Measurements from ENCODE around the gene FRS2.

GRCh38 chr12:69467366-69467765 is 2.8 kb upstream of the FRS2 start:
- TF ChIP-seq POLR2AphosphoS5 (IDR thresholded peaks at IDR 0.05; ENCODE audit: low read depth, low read length) (no peak), POLR2A (IDR thresholded peaks at IDR 0.05; ENCODE audit: low read depth, low read length) (no peak)

All from GM12892 (cell line).